ENCODE measurements around the gene SPTSSA.
"Not testable (repeated sequence)": the region's sequence is repeated elsewhere in the genome, so short reads cannot be mapped to it uniquely, and the experiment has no call there.

Gene SPTSSA

GRCh38 chr14:34462132-34462893, at the start of gene SPTSSA:
Gene SPTSSA, minus strand, starts transcription at chr14:34462240. Its CDS starts 33 bp downstream, at chr14:34462207.
- peak; percentile 83 to 84 for DNase-seq

- no peak for DNase-seq
Measured at GRCh38 chr14:34507884-34508283, 45.8 kb upstream of the SPTSSA start.

DNA sequence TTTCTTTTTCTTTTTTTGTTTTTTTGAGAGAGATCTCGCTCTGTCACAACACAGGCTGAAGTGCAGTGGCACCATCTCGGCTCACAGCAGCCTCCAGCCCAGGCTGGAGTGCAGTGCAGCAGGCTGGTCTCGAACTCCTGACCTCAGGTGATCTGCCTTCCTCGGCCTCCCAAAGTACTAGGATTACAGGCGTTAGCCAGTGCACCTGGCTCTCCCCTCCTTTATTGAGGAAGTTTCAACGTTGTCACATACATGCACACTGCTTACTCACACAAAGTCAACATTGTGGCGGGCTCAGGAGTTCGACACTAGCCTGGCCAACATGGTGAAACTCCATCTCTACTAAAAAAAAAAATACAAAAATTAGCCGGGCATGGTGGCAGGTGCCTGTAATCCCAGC, 45.4 kb upstream of the SPTSSA start:
- no peak for DNase-seq

DNA sequence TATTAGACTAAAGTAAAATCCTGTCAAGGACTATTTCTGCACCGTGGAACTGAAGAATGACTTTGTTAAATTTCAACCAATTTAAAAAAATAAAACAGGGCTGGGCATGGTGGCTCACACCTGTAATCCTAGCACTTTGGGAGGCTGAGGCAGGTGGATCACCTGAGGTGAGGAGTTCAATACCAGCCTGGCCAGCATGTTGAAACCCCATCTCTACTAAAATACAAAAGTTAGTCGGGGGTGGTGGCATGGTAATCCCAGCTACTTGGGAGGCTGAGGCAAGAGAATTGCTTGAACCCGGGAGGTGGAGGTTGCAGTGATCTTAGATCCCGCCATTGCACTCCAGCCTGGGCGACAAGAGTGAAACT, 43.1 kb upstream of the SPTSSA start:
- not testable (repeated sequence) for DNase-seq

- not testable (repeated sequence) for DNase-seq
Measured at GRCh38 chr14:34504027-34504426, 42.0 kb upstream of the SPTSSA start.

- no peak for DNase-seq
Measured at GRCh38 chr14:34502545-34503225, 40.6 kb upstream of the SPTSSA start.

DNA sequence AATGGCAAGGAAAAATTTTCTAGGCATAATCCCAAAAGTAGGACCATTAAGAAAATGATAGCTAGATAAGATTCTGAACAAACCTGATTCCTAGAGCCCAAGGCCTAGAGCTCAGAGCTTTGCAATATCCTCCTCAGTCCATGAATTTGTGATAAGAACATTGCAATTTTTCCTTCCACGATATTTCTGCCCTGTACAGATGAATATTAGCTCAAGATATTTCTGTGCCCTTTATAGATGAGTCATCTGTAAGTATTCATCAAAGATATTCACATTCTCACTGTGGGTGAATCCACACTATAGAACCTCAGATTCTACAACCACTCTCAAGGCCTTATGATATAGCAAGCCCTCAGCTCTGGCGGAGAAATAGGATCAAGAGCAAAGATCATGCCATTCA, 40.0 kb upstream of the SPTSSA start:
- DNase-seq = no peak

DNA sequence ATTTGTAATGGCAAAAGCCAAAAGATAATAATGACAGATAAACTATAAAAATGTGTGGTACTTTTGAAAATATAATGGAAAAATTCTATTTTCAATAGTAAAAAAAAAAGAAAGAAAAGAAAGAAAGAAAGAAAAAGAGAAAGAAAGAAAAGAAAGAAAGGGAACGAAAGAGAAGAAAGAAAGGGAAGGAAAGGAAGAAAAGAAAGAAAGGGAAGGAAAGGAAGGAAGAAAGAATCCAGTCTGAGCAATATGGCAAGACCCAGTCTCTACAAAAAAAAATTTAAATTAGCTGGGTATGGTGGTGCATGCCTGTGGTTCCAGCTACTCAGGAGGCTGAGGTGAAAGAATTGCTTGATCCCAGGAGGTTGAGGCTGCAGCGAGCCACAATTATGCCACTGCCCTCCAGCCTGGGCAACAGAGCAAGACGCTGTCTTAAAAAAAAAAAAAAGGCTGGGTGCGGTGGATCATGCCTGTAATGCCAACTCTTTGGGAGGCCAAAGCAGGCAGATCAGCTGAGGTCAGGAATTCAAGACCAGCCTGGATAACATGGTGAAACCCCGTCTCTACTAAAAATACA, 39.1 kb upstream of the SPTSSA start:
- no peak for DNase-seq

GRCh38 chr14:34498684-34499412, 36.8 kb upstream of the SPTSSA start:
- no peak for DNase-seq

- no peak for DNase-seq
Measured at GRCh38 chr14:34496679-34497513, 34.9 kb upstream of the SPTSSA start.

DNA sequence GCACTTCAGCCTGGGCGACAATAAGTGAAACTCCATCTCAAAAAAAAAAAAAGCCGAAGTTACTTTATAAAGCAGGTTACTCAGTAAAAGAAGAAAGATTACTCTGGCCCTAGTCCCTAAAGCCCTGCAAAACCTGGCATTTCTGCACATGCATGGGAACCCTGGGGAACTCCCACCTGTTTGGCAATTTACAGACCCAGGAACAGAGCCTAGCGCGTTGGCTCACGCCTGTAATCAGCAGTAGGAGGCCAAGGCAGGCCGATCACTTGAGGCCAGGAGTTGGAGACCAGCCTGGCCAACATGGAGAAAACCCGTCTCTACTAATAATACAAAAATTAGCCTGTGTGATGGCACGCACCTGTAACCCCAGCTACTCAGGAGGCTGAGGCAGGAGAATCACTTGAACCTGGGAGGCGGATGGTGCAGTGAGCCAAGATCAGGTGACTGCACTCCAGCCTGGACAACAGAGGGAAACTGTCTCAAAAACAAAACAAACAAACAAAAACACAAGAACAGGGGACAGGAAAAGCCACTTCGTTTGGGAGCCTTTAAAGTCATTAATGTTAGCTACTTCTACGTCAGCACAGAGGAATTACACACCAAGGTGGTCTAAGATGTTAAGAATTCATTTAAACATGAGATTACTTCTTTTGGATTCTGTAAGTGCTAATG, 34.1 kb upstream of the SPTSSA start:
- no peak for DNase-seq

GRCh38 chr14:34489324-34489723, 27.3 kb upstream of the SPTSSA start:
- DNase-seq = no peak

DNA sequence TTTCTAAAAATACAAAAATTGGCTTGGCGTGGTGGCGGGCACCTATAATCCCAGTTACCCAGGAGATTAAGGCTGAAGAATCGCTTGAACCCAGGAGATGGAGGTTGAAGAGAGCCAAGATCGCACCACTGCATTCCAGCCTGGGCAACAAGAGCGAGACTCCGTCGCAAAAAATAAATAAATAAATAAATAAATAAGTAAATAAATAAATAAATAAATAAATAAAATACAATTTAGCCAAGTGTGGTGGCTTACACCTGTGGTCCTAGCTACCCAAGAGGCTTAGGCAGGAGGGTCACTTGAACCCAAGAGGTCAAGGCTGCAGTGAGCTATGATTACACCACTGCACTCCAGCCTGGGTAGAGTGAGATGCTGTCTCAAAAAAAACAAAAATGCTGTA, 26.5 kb upstream of the SPTSSA start:
- DNase-seq = no peak

- no peak for DNase-seq
Measured at GRCh38 chr14:34484726-34485125, 22.7 kb upstream of the SPTSSA start.

DNA sequence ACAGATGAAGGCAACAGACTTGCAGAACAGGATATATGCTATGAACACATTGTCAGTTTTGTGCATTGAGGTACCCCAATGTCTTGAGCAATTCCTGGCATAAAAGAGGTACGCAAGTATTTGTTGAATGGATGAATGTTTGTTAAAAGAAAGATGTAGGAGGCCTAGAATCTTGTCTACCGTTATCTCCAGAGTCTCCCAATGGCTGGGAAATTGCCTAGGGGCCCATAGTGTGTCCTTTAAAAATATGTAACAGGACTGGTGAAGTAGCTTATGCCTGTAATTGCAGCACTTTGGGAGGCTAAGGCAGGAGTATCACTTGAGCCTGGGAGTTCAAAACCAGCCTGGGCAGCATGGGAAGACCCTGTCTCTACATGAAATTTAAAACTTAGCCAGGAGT, 20.4 kb upstream of the SPTSSA start:
- DNase-seq = no peak

- DNase-seq = no peak
Measured at GRCh38 chr14:34479694-34480093, 17.7 kb upstream of the SPTSSA start.

DNA sequence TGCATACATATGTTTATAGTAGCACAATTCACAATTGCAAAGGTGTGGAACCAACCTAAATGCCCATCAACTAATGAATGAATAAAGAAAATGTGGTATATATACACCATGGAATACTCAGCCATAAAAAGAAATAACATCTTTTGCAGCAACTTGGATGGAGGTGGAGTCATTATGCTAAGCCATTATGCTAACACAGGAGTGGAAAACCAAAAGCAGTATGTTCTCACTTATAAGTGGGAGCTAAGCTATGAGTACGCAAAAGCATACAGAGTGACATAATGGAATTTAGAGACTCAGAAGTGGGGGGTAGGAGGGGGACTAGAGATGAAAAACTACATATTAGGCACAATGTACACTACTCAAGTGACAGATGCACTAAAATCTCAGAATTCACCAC, 16.2 kb upstream of the SPTSSA start:
- no peak for DNase-seq

DNA sequence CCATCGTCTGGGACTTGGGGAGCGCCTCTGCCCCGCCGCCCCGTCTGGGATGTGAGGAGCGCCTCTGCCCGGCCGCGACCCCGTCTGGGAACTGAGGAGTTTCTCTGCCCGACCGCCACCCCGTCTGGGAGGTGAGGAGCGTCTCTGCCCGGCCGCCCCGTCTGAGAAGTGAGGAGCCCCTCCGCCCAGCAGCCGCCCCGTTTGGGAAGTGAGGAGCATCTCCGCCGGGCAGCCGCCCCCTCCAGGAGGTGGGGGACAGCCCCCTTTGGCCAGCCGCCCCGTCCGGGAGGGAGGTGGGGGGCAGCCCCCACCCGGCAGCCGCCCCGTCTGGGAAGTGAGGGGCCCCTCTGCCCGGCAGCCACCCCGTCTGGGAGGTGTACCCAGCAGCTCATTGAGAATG, 14.0 kb upstream of the SPTSSA start:
- not testable (repeated sequence) for DNase-seq

DNA sequence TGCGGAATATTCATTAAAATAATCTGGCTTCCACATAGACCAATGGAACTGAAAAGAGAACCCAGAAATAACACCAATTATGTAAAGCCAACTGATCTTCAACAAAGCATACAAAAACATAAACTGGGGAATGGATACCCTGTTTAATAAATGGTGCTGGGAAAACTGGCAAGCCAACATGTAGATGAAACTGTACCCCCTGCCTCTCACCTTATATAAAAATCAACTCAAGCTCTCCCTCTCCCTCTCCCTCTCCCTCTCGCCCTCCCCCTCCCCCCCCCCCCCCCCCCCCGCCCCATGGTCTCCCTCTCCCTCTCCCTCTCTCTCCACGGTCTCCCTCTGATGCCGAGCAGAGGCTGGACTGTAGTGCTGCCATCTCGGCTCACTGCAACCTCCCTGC, 13.1 kb upstream of the SPTSSA start:
- no peak for DNase-seq

- no peak for DNase-seq
Measured at GRCh38 chr14:34474187-34474679, 12.2 kb upstream of the SPTSSA start.

DNA sequence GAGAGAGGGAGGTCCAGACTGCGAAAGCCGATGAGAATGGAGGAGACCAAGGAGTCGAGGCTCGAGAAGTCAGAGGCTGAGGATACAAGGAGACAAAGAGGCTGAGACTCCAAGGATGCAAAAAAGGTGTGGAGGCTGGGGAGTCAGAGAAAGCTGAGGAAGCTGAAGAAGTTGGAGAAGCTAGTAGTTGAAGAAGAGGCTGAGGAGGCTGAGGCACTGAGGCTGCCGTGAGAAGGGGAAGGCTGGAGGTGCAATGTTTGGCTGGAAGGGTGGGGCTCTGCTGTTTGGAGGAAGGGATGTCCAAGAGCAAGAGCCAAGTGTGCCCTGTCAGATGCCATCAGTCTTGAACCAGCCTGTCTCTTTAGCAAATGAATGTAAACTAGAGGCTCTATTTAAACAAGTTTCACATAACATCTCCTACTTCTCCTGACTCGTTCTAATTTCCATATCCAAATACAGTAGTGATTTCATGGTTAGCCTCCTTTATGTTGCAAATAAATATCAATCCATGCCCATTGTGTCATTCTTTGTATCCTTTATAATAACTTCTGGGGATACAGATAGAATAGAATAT, 10.8 kb upstream of the SPTSSA start:
- no peak for DNase-seq

Measured in activated CD4-positive, alpha-beta T cell treated with anti-CD3 and anti-CD28 coated beads for 4 hours (primary cell).